Osteocyte (in vitro differentiated cells): ENCODE data around the gene ZNF169. TPM values are rescaled to one million over a fixed set of nuclear protein-coding genes. Genes with fewer than 3 reads are reported as not detected.
"Not testable (repeated sequence)": the region's sequence is repeated elsewhere in the genome, so short reads cannot be mapped to it uniquely, and the experiment has no call there.

Source experiments
- DNase-seq: peaks from one replicate; pipeline ENCODE4 v3.0.0; 2021; ENCODE audit warnings: mixed read lengths; ENCODE audit not compliant: unreplicated experiment; ENCODE audit errors: extremely low spot score
- H3K27ac Mint-ChIP-seq: one replicate; pipeline ENCODE4 v1.8.0; 2021; ENCODE audit warnings: mild to moderate bottlenecking, mixed read lengths; ENCODE audit not compliant: unreplicated experiment
- H3K27me3 Mint-ChIP-seq: one replicate; pipeline ENCODE4 v1.8.0; 2021; ENCODE audit warnings: mixed read lengths; ENCODE audit not compliant: unreplicated experiment
- H3K36me3 Mint-ChIP-seq: one replicate; pipeline ENCODE4 v1.8.0; 2021; ENCODE audit warnings: mixed read lengths; ENCODE audit not compliant: unreplicated experiment
- H3K4me1 Mint-ChIP-seq: one replicate; pipeline ENCODE4 v1.8.0; 2021; ENCODE audit warnings: mixed read lengths; ENCODE audit not compliant: unreplicated experiment
- H3K4me3 Mint-ChIP-seq: one replicate; pipeline ENCODE4 v1.8.0; 2021; ENCODE audit warnings: mild to moderate bottlenecking, moderate library complexity, mixed read lengths; ENCODE audit not compliant: unreplicated experiment
- H3K9me3 Mint-ChIP-seq: one replicate; pipeline ENCODE4 v1.8.0; 2021; ENCODE audit warnings: mixed read lengths; ENCODE audit not compliant: unreplicated experiment
- total RNA-seq: library from RNA; stranded (reverse); gene quantifications from 2 replicates; pipeline ENCODE4 v1.2.1, GENCODE V29; 2021

The ZNF169 gene
- total RNA-seq, 1 donor from 2014 or later = 4.7 TPM

DNA sequence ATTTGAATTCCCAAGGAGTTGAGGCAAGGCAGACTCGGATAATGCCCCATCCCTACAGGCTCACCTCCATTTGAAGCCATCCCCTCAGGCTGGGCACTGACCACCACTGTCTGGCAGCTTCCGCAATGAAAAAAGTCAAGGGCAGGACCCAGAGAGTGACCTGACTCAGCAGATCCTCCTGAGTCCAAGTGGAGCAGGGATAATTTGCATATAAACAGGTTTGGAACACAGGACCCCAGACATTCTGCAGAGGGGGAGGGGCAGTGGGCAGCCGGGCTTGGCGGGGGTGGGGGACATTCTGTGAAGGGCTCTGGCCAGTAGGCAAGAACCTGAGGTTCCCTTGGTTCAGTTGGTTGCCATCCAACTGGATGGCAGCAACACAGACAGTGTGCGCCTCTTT, 69.4 kb downstream of the ZNF169 start, which contains the start of gene NUTM2F:
Gene NUTM2F (minus strand): TSS at position 101 of the 400 bp plus-strand sequence. CDS start 21 bp downstream, at position 80.
- DNase-seq, H3K4me1 Mint-ChIP-seq, H3K9me3 Mint-ChIP-seq, H3K27ac Mint-ChIP-seq, H3K36me3 Mint-ChIP-seq, H3K4me3 Mint-ChIP-seq, H3K27me3 Mint-ChIP-seq: not testable (repeated sequence)

DNA sequence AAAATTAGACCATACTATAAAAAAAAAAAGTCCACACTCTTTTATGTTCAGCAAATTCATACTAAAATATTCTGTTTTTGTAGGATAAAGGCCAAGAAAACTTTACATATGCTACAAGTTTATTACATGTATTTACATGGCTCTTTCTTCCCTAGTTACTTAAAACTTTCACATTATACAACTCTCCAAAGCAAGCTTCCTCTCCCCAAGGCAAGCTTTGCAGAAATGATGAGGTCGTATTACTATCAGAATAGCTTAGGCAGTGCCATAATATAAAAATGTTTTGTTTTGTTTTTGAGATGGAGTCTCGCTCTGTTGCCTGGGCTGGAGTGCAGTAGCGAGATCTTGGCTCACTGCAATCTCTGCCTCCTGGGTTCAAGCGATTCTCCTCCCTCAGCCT, 77.3 kb downstream of the ZNF169 start:
- H3K9me3 Mint-ChIP-seq, DNase-seq, H3K27ac Mint-ChIP-seq, H3K4me3 Mint-ChIP-seq, H3K4me1 Mint-ChIP-seq, H3K27me3 Mint-ChIP-seq, H3K36me3 Mint-ChIP-seq: not testable (repeated sequence)

DNA sequence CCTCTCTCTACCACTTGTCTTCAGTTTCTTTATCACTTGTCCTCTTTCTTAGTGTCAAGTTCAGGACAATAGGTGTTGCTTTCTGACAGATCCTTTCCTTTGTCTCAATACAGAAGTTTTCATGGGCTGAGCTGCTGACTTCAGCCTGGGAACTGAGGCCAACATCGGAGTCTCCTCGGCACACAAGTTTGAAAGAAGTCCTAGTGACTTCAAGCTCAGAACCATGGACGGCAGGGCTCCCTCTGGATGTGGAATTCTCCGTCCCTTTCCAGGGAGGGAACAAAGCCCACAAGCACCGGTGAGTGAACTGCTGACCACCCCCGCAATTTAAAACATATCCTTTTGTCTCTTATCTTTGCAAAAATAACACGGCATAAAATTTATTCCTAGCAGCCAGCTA, 79.6 kb downstream of the ZNF169 start:
- not testable (repeated sequence) for H3K36me3 Mint-ChIP-seq, DNase-seq, H3K27me3 Mint-ChIP-seq, H3K4me1 Mint-ChIP-seq, H3K9me3 Mint-ChIP-seq, H3K4me3 Mint-ChIP-seq, H3K27ac Mint-ChIP-seq

DNA sequence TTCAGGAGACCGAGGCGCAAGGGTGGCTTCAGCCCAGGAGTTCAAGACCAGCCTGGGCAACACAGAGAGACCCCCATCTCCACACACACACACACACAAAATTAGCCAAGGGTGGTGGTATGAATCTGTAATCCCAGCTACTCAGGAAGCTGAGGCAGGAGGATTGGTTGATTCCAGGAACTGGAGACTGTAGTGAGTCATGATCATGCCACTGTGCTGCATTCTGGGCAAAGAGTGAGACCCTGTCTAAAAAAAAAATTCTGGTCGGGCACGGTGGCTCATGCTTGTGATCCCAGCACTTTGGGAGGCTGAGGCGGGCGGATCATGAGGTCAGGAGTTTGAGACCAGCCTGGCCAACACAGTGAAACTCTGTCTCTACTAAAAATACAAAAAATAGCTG, 80.6 kb downstream of the ZNF169 start:
- DNase-seq, H3K4me1 Mint-ChIP-seq, H3K27ac Mint-ChIP-seq, H3K27me3 Mint-ChIP-seq, H3K4me3 Mint-ChIP-seq, H3K36me3 Mint-ChIP-seq, H3K9me3 Mint-ChIP-seq: not testable (repeated sequence)

DNA sequence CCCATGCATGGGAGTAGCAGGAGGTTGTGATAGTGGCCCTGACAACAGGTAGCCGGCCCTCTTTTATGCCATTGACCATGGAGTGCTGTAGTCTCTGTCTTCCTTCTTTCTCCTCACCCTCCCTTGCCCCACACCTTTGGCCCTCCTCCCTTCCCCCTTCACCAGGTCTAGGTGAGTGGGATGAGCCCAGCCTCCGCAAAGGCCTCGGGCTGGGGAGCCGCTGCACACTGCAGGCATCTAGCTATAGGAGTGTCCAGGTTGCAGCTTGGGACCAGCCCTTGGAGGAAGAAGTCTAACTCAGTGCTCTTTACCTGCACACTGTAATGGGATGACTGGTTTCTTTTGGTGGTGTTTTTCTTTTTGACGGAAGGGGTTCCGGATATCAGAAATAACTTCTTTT, 81.7 kb downstream of the ZNF169 start:
- H3K36me3 Mint-ChIP-seq, H3K4me3 Mint-ChIP-seq, H3K27ac Mint-ChIP-seq, H3K9me3 Mint-ChIP-seq, H3K4me1 Mint-ChIP-seq, DNase-seq, H3K27me3 Mint-ChIP-seq: not testable (repeated sequence)

DNA sequence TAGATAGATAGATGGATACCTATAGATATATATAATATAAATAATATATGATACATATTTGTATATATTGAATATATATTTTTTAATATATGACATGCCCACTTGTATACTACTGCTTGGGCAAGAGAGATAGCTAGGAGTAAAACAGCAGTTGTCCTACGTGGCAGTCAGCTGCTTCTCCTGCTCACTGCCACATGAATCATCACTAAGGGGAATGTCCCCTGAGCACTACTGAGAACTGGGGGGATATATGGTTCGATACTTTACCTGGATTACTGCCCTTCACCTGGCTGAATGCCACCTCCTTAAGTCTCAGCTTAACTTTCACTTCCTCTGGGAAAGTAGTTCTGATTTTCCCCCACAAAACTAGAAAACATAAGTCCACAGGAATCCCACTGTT, 82.6 kb downstream of the ZNF169 start:
- not testable (repeated sequence) for H3K27me3 Mint-ChIP-seq, DNase-seq, H3K4me3 Mint-ChIP-seq, H3K36me3 Mint-ChIP-seq, H3K27ac Mint-ChIP-seq, H3K4me1 Mint-ChIP-seq, H3K9me3 Mint-ChIP-seq

DNA sequence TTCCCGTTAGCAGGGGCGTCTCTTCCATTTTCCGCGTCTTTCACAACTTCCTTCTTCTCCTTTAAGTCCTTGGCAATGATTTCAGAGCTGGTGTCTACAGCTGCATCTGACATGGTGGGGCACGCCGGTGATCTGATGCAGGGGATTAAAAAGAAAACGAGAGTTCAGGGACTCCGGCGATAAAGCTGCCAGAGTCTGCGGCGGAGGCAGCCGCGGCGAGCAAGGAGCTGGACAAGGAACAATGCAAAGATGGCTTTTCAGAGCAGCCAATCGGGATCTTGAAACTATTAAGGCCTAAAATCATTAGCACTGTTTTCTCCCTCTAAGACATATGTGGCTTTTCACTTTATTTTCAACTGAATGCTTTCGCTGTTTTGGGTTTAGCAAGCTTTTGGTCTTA, 88.4 kb downstream of the ZNF169 start:
- H3K4me3 Mint-ChIP-seq, H3K27ac Mint-ChIP-seq, H3K9me3 Mint-ChIP-seq, H3K36me3 Mint-ChIP-seq, H3K27me3 Mint-ChIP-seq, H3K4me1 Mint-ChIP-seq: not testable (repeated sequence)
- DNase-seq = peak; percentile 17

DNA sequence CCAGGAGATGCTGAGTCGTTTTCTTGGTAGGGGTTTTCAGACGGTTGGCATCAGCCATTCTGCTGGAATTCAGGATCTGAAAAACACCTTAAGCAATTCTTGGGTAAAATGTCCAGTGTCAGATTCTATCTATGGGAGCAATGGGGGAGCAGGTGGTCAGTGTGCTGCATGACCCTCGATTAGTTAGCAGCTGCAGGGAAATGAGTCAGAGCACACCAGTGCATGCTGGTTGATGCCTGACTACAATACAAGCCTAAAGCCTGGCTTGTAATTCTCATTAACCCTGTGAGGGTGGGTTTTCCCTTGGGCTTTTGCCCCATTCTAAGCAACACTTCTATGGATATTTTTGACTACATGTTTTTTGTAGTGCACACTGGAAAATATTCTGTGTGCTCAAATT, 89.7 kb downstream of the ZNF169 start:
- not testable (repeated sequence) for H3K4me1 Mint-ChIP-seq, H3K9me3 Mint-ChIP-seq, H3K27me3 Mint-ChIP-seq, H3K4me3 Mint-ChIP-seq, DNase-seq, H3K36me3 Mint-ChIP-seq, H3K27ac Mint-ChIP-seq

Other genes starting within 250 kb of the ZNF169 start
- 9.9 and 11.5 TPM in 2 replicates for gene PTPDC1, start 174.8 kb upstream of the ZNF169 start, total RNA-seq
- gene NUTM2F, start 69.3 kb downstream of the ZNF169 start, total RNA-seq = not detected in 2 replicates